GM19351 (cell line): ENCODE data around the gene EPG5.
"Not testable (repeated sequence)": the region's sequence is repeated elsewhere in the genome, so short reads cannot be mapped to it uniquely, and the experiment has no call there.

Experiments used
- ATAC-seq: cut with Tn5 transposase; IDR thresholded peaks from one replicate; pipeline ENCODE4 v1.9.1; 2021; ENCODE audit warnings: mild to moderate bottlenecking, moderate library complexity; ENCODE audit not compliant: unreplicated experiment

The EPG5 gene

DNA sequence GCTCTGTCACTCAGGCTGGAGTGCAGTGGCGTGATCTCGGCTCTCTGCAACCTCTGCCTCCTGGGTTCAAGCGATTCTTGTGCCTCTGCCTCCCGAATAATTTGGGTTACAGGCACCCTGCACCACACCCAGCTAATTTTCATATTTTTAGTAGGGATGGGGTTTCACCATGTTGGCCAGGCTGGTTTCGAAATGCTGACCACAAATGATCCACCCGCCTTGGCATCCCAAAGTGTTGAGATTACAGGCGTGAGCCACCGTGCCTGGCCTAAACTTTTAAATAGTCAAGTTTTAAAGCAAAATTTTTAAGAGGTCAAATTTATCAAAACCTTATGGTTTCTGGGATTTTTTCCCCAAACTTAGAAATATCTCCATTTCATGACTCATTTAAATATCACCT, 148.4 kb downstream of the EPG5 start:
- ATAC-seq: not testable (repeated sequence)

DNA sequence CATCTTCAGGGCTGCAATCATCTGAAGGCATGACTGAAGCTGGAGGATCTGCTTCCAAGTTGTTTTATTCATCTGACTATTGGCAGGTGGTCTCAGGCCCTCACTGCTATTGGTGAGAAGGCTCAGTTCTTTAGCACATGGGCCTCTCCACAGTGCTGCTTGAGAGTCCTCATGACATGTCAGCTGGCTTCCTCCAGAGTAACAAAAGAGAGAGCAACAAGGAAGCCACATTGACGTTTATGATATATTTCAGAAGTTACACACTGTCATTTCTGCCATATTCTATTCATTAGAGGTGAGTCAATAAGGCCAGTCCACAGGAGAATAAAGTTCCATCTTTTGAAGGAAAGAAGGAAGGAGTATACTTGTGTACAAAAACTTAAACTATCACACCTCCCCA, 149.6 kb downstream of the EPG5 start:
- no peak for ATAC-seq

DNA sequence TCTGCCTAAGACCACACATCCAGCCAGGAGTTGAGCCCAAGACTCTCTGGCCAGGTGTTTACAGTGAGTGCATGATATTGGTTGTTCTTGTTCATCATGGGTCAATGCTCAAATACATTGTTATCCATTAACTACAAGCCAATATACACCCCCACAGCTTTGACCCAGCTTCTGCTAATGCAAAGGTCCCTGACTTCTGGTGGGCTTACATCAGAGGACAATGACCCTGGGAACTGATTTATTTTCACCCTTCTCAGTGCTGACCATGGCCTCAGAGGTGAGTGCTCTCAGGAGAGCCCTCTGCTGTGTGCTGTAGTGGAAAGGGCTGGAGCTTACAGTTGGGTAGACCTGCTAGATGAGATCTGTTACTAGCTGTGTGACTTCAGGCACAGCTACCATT, 152.4 kb downstream of the EPG5 start:
- not testable (repeated sequence) for ATAC-seq

DNA sequence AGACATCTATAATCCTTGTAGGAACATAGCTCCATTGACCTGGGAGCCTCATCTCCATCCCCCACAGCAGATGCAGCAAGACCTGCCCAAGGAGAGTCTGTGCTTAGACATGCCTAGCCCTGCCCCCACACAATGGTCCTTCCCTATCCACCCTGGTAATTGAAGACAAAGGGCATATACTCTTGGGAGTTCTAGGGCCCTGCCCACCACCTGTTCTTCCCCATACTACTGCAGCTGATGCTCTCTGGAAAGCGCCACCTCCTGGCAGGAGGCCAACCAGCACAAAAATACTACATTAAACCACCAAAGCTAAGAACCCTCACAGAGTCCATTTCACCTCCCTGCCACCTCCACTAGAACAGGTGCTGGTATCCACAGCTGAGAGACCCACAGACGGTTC, 160.0 kb downstream of the EPG5 start:
- ATAC-seq: not testable (repeated sequence)

DNA sequence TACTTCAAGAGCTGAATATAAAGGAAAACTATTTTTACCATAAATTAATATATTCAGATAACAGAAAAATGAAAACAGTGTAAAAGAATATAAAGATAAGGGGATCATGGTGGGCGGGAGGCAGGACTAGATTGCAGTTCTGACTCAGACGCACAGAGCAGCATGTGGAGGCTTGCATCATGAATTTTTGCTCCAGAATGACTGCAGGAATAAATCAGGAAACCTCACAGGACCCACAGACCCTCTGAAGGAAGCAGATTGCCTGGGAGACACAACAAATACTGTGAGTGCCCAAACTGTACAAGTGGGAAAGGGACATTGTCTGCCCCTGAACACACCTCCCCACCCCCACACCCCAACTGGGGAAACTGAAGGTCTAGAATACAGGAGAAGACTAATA, 160.9 kb downstream of the EPG5 start:
- ATAC-seq: no peak

DNA sequence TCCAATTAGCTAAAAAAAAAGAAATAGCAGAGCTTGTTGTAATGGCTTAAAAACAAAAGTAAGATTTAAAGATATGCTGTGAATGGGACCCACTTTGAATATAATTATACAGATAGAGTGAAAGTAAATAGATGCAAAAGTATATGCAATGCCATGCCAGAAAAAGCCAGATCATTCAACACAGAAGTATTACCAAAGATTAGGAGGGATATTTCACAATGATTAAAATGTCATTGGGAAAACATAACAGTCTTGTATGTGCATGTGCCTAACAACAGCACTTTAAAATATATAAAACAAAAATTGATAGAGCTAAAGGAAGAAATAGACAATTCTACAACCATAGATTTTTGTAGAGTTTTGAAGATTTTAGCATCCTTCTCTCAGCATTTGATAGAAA, 161.6 kb downstream of the EPG5 start:
- no peak for ATAC-seq

DNA sequence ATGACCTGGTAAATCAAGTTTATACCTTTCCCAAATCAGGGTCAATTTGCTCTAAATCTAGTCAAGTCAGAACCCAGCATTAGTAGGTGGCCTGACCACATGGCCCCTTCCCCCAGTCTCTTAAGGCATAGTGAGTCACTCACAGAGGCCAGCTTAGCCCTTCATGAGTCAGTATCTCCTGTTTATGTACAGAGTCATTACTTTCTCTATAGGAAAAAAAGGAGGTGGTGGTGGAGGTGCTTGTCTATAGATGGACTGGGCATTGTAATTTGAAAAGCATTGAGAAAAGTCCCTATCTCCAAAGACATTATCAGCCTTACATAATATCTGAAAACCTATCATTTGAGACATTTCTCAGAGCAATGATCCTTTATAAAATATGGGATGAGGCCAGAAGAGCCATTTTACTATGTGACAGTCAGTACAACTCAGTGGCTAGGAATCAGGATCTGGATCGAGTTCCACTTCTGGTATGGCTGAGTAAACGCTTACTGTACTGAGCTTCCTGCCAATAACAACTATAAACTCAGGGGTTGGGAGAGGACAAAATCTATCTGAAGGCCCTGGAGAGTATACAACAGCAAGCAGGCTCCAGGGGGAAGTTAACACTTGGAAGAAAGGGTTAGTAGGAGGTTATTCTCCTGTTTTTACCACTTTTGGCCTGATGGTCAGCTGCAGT, 164.2 kb downstream of the EPG5 start:
- ATAC-seq: no peak

DNA sequence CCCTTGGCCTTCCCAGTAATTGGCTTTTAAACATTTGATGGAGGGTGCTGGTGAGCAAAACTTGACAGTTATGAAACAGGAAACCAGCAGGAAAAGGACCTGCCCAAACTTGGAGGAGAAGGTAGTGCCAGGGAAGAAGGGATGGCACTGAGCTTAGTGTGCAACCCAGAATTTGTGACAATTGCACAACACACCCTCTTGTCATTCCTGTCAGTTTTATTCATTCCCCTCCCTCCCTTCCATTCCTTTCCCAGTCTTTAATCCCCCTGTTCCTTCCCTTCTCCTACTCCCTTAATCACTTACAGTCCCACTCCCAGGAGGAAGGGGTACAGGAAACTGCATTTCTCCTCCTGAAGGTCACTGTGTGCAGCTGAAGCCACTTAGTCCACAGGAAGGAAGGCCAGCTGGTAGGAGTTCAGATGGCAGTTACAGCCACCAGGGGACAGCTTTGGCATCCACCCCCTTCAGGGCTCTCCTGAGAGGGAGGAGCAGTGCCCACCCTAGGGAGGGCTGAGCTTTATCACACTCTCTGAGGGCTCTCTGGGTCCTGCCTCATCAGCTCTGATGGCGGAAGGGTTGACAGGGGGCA, 165.6 kb downstream of the EPG5 start:
- ATAC-seq: no peak
